GM18499 (cell line): ENCODE data around the gene THEM5.
"Not testable (repeated sequence)": the region's sequence is repeated elsewhere in the genome, so short reads cannot be mapped to it uniquely, and the experiment has no call there.

Experiments
- ATAC-seq: cut with Tn5 transposase; IDR thresholded peaks from one replicate; pipeline ENCODE4 v1.9.1; 2021; ENCODE audit warnings: moderate number of reproducible peaks; ENCODE audit not compliant: insufficient read depth, unreplicated experiment

THEM5 gene

GRCh38 chr1:151853411-151853943 is at the start of gene THEM5:
THEM5 (minus strand) TSS chr1:151853712; CDS start chr1:151853565, 147 bp downstream.
- no peak for ATAC-seq

- ATAC-seq, result no peak
Measured at GRCh38 chr1:151902858-151903257, 49.3 kb upstream of the THEM5 start.

- not testable (repeated sequence) for ATAC-seq
Measured at GRCh38 chr1:151900804-151901203, 47.3 kb upstream of the THEM5 start.

GRCh38 chr1:151898519-151898991 is 45.0 kb upstream of the THEM5 start:
- no peak for ATAC-seq

GRCh38 chr1:151897991-151898431 is 44.5 kb upstream of the THEM5 start:
- ATAC-seq, result no peak

- no peak for ATAC-seq
Measured at GRCh38 chr1:151893176-151893924, 39.8 kb upstream of the THEM5 start.

- no peak for ATAC-seq
Measured at GRCh38 chr1:151892190-151892589, 38.7 kb upstream of the THEM5 start.

GRCh38 chr1:151891512-151891911 is 38.0 kb upstream of the THEM5 start:
- ATAC-seq, result no peak

GRCh38 chr1:151888972-151889570 is 35.6 kb upstream of the THEM5 start:
- no peak for ATAC-seq

GRCh38 chr1:151887028-151887427 is 33.5 kb upstream of the THEM5 start:
- no peak for ATAC-seq

- no peak for ATAC-seq
Measured at GRCh38 chr1:151885479-151885878, 32.0 kb upstream of the THEM5 start.

- ATAC-seq, result not testable (repeated sequence)
Measured at GRCh38 chr1:151884879-151885278, 31.4 kb upstream of the THEM5 start.

GRCh38 chr1:151884445-151884844 is 30.9 kb upstream of the THEM5 start:
- not testable (repeated sequence) for ATAC-seq

GRCh38 chr1:151883898-151884297 is 30.4 kb upstream of the THEM5 start:
- ATAC-seq, result not testable (repeated sequence)

GRCh38 chr1:151882918-151883317 is 29.4 kb upstream of the THEM5 start:
- ATAC-seq, result not testable (repeated sequence)

- no peak for ATAC-seq
Measured at GRCh38 chr1:151882466-151882865, 29.0 kb upstream of the THEM5 start.

- ATAC-seq, result no peak
Measured at GRCh38 chr1:151881479-151881878, 28.0 kb upstream of the THEM5 start.

GRCh38 chr1:151875419-151876097 is 22.0 kb upstream of the THEM5 start:
- ATAC-seq, result no peak

- not testable (repeated sequence) for ATAC-seq
Measured at GRCh38 chr1:151872776-151873175, 19.3 kb upstream of the THEM5 start.

- no peak for ATAC-seq
Measured at GRCh38 chr1:151871284-151872030, 17.9 kb upstream of the THEM5 start.
